ENCODE measurements around the gene MAPKBP1. TPM values are rescaled to one million over a fixed set of nuclear protein-coding genes. Genes with fewer than 3 reads are reported as not detected.

Gene MAPKBP1
- total and polyA plus RNA-seq, 9 of the 15 experiments (the other 6 are each of a cell fraction or from before 2014, with no cell fraction given): 0.15 to 9.5 (median 4.5) TPM

DNA sequence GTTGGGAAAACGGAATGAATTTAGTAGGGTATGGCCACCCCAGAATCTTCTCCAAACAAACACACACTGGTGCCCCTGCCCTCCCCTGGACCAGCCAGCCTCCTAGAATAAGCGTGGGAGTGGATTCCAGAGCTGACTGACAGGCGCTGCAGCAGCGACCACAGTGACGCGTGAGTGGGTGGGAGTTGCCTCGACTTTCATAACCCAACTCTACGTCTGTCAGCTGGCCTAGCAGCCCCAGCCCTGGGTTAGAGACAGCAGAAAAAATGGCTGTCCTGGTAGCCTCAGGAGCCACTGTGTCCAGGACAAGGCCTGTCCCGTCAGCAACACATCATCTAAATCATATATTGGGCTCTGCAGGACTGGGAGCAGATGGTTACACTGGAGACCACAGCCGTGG lies 74.3 kb downstream of the MAPKBP1 start:
- H3K36me3 ChIP-seq (ENCODE audit: control insufficient read depth, insufficient read depth, low read length): peaks cover 5% of the 10 kb centered on the region; the same call in 1 of the 3 replicates
- H3K27me3 ChIP-seq (ENCODE audit: control insufficient read depth in 2 of 2, insufficient read depth in 2 of 2, low read length in 2 of 2): peaks cover 16 to 34% of the 10 kb centered on the region in 2 experiments; a peak in 4 of 5 replicates
- H3K4me3 ChIP-seq: no peak overlapping the region
- FAIRE-seq: no peak
- no peaks in the 10 kb centered on the region for H3K9me1 ChIP-seq (ENCODE audit: control insufficient read depth, insufficient read depth, low read length)
- POLR2A ChIA-PET: interaction anchor here (0.7 kb wide), 1 partner anchor 11 kb away, joined by 3 read pairs; no protein-coding TSS in a partner anchor
- no peak overlapping the region for H3K27ac ChIP-seq (ENCODE audit: extremely low read depth, low read depth, low read length)
- H2AFZ ChIP-seq (ENCODE audit: low read depth, low read length): no peak overlapping the region
- H3K4me2 ChIP-seq (ENCODE audit: insufficient read depth, low read length): no peak overlapping the region
- no peak; the same call in 2 of the 3 replicates for ATAC-seq
- H3K4me1 ChIP-seq (replicated peaks in 1 of 2; ENCODE audit: control insufficient read depth in 2 of 2, insufficient read depth in 2 of 2, low read length in 2 of 2): peaks cover 0 to 19% of the 10 kb centered on the region in 2 experiments; a peak in 1 of 5 replicates
- no peaks in the 10 kb centered on the region for H3K9me3 ChIP-seq (replicated peaks; ENCODE audit: control insufficient read depth, insufficient read depth, low read depth, low read length)
- no peaks in the 10 kb centered on the region for H3K79me2 ChIP-seq (ENCODE audit: control insufficient read depth, insufficient read depth, low read length)
- in situ Hi-C loops (cut with MboI): no loop called here
- BruUV-seq (replicated peaks): no TSS peak
- WGBS (ENCODE audit: insufficient coverage, low coverage, missing lambda C conversion rate): 18% methylated on average over 9 of the region's 10 CpGs
- peak in 1 of 4 experiments; percentile 34 for DNase-seq (ENCODE audit: extremely low read depth in 1 of 4, low spot score in 3 of 4)
- peaks cover 9% of the 10 kb centered on the region for H4K20me1 ChIP-seq (replicated peaks; ENCODE audit: control insufficient read depth, insufficient read depth, low read length)
- H3K9ac ChIP-seq (ENCODE audit: insufficient read depth in 1 of 2, low read depth in 2 of 2, low read length in 2 of 2): no peak overlapping the region
- TF ChIP-seq IFI16 (CRISPR knock-in tag; IDR thresholded peaks at IDR 0.05): no peak
- no peak for TF ChIP-seq ZNF583 (CRISPR knock-in tag; IDR thresholded peaks at IDR 0.05)
- no peak for TF ChIP-seq POLR2B (IDR thresholded peaks at IDR 0.05; ENCODE audit: low read depth, partially characterized antibody)
- TF ChIP-seq HOXB6 (CRISPR knock-in tag; IDR thresholded peaks at IDR 0.05; ENCODE audit: borderline replicate concordance): no peak
- peak; percentile 71 for TF ChIP-seq EGR1 (conservative IDR thresholded peaks at IDR 0.05)
- TF ChIP-seq, protein P1, sequence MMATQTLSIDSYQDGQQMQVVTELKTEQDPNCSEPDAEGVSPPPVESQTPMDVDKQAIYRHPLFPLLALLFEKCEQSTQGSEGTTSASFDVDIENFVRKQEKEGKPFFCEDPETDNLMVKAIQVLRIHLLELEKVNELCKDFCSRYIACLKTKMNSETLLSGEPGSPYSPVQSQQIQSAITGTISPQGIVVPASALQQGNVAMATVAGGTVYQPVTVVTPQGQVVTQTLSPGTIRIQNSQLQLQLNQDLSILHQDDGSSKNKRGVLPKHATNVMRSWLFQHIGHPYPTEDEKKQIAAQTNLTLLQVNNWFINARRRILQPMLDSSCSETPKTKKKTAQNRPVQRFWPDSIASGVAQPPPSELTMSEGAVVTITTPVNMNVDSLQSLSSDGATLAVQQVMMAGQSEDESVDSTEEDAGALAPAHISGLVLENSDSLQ (IDR thresholded peaks at IDR 0.05): peak; percentile 88
- TF ChIP-seq, protein P2, sequence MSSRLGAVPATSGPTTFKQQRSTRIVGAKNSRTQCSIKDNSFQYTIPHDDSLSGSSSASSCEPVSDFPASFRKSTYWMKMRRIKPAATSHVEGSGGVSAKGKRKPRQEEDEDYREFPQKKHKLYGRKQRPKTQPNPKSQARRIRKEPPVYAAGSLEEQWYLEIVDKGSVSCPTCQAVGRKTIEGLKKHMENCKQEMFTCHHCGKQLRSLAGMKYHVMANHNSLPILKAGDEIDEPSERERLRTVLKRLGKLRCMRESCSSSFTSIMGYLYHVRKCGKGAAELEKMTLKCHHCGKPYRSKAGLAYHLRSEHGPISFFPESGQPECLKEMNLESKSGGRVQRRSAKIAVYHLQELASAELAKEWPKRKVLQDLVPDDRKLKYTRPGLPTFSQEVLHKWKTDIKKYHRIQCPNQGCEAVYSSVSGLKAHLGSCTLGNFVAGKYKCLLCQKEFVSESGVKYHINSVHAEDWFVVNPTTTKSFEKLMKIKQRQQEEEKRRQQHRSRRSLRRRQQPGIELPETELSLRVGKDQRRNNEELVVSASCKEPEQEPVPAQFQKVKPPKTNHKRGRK (tag; IDR thresholded peaks at IDR 0.05): no peak
- TF ChIP-seq, protein P3, sequence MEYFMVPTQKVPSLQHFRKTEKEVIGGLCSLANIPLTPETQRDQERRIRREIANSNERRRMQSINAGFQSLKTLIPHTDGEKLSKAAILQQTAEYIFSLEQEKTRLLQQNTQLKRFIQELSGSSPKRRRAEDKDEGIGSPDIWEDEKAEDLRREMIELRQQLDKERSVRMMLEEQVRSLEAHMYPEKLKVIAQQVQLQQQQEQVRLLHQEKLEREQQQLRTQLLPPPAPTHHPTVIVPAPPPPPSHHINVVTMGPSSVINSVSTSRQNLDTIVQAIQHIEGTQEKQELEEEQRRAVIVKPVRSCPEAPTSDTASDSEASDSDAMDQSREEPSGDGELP (CRISPR knock-in tag; IDR thresholded peaks at IDR 0.05; ENCODE audit: borderline replicate concordance): no peak
- intact Hi-C loops (cut with micrococcal nuclease): no loop called here
- CTCF ChIA-PET (ENCODE audit: low intra/inter-chr PET ratio): no interaction called here

Data from K562 (cell line).